ENCODE results near the gene S100A2. TPM values are rescaled to one million over a fixed set of nuclear protein-coding genes. Genes with fewer than 3 reads are reported as not detected.

The S100A2 gene
- total RNA-seq, 4 donors from 2014 or later, result 2.7 to 73.3 (median 14.2) TPM

GRCh38 chr1:153536012-153536670 lies 29.5 kb downstream of the S100A2 start:
- Histone ChIP-seq H3K27me3 (no peaks in the 10 kb centered on the region), H3K9me3 (no peaks in the 10 kb centered on the region), H3K4me1 (peaks cover 0 to 51% (median 21%) of the 10 kb centered on the region in 3 donors), H3K36me3 (peaks cover 0 to 9% of the 10 kb centered on the region in 2 donors), H3K4me3 (peak overlapping the region; percentile 86 to 90), H3K27ac (peak overlapping the region; percentile 95 to 99 (median 98))
- TF ChIP-seq EP300 (IDR thresholded peaks at IDR 0.05) (no peak), CTCF (IDR thresholded peaks at IDR 0.05) (no peak), POLR2AphosphoS5 (IDR thresholded peaks at IDR 0.05) (peak; percentile 84), POLR2A (IDR thresholded peaks at IDR 0.05) (peak; percentile 64 to 77)
- 0% methylated on average over 4 of the region's 38 CpGs; no CpG with 5 or more reads in 1 of the 2 donors for WGBS, 2 donors (ENCODE audit: low coverage in 1 of 2)
- peak; percentile 86 for ATAC-seq

- ATAC-seq, result peak; percentile 47
- WGBS, 2 donors (ENCODE audit: low coverage in 1 of 2), result no CpG with 5 or more reads among the region's 18 CpGs
- Histone ChIP-seq H3K27me3 (no peaks in the 10 kb centered on the region), H3K36me3 (peaks cover 0 to 9% of the 10 kb centered on the region in 2 donors), H3K4me1 (peaks cover 0 to 54% (median 21%) of the 10 kb centered on the region in 3 donors), H3K4me3 (peak within 1 kb of the TSS; percentile 86 to 90), H3K9me3 (no peaks in the 10 kb centered on the region), H3K27ac (peak within 1 kb of the TSS; percentile 95 to 99 (median 98))
- peak in 1 of 4 experiments; percentile 4 for TF ChIP-seq CTCF (IDR thresholded peaks at IDR 0.05)
- TF ChIP-seq EP300 (IDR thresholded peaks at IDR 0.05), result no peak
- TF ChIP-seq POLR2A (IDR thresholded peaks at IDR 0.05), result peak; percentile 73 to 87
- peak; percentile 94 for TF ChIP-seq POLR2AphosphoS5 (IDR thresholded peaks at IDR 0.05)
Observed at GRCh38 chr1:153535242-153536011, 30.2 kb downstream of the S100A2 start, which contains the start of gene S100A6. Gene S100A6 (minus strand): TSS chr1:153535991. CDS start chr1:153535339, 652 bp downstream.

GRCh38 chr1:153534925-153535241 lies 30.8 kb downstream of the S100A2 start:
- H3K27me3 ChIP-seq, result no peaks in the 10 kb centered on the region
- 68% methylated on average over 3 of the region's 3 CpGs; no CpG with 5 or more reads in 1 of the 2 donors for WGBS, 2 donors (ENCODE audit: low coverage in 1 of 2)
- no peak for TF ChIP-seq CTCF (IDR thresholded peaks at IDR 0.05)
- H3K27ac ChIP-seq, result peak overlapping the region; percentile 95 to 99 (median 98)
- H3K36me3 ChIP-seq, result peaks cover 0 to 9% of the 10 kb centered on the region in 2 donors
- no peak for ATAC-seq
- H3K4me3 ChIP-seq, result peak overlapping the region; percentile 86 to 90
- H3K4me1 ChIP-seq, result peaks cover 0 to 54% (median 21%) of the 10 kb centered on the region in 3 donors
- no peaks in the 10 kb centered on the region for H3K9me3 ChIP-seq

- TF ChIP-seq POLR2A (IDR thresholded peaks at IDR 0.05) (peak in 1 of 2 donors; percentile 18), POLR2AphosphoS5 (IDR thresholded peaks at IDR 0.05) (peak; percentile 31), CTCF (IDR thresholded peaks at IDR 0.05) (no peak), EP300 (IDR thresholded peaks at IDR 0.05) (no peak)
- Histone ChIP-seq H3K36me3 (peaks cover 0 to 9% of the 10 kb centered on the region in 2 donors), H3K27ac (peak overlapping the region; percentile 95 to 99 (median 98)), H3K9me3 (no peaks in the 10 kb centered on the region), H3K4me3 (peak overlapping the region; percentile 86 to 90), H3K27me3 (no peaks in the 10 kb centered on the region), H3K4me1 (peaks cover 0 to 54% (median 21%) of the 10 kb centered on the region in 3 donors)
- 37% methylated on average over 7 of the region's 7 CpGs; no CpG with 5 or more reads in 1 of the 2 donors for WGBS, 2 donors (ENCODE audit: low coverage in 1 of 2)
- ATAC-seq, result no peak
Observed at GRCh38 chr1:153534226-153534924, 31.3 kb downstream of the S100A2 start.
